ENCODE data around the gene MEN1.
A peak's percentile ranks its signal among the peaks of the same experiment; 100 is the strongest.

The MEN1 gene

GRCh38 chr11:64810271-64810890, at the start of gene MEN1:
MEN1 (minus strand) TSS chr11:64810551; CDS start chr11:64810109, 442 bp downstream.
- DNase-seq (ENCODE audit: low spot score): peak; percentile 98

GRCh38 chr11:64859542-64860414, 49.4 kb upstream of the MEN1 start:
- DNase-seq (ENCODE audit: low spot score): no peak

- DNase-seq (ENCODE audit: low spot score): no peak
Measured at GRCh38 chr11:64858467-64859263, 48.3 kb upstream of the MEN1 start.

GRCh38 chr11:64857485-64857884, 47.1 kb upstream of the MEN1 start:
- DNase-seq (ENCODE audit: low spot score): no peak

GRCh38 chr11:64856382-64857227, 46.3 kb upstream of the MEN1 start:
- peak; percentile 92 for DNase-seq (ENCODE audit: low spot score)

GRCh38 chr11:64855596-64856304, 45.4 kb upstream of the MEN1 start:
- DNase-seq (ENCODE audit: low spot score): no peak

GRCh38 chr11:64854534-64855502, 44.5 kb upstream of the MEN1 start:
- DNase-seq (ENCODE audit: low spot score): peak; percentile 97

GRCh38 chr11:64854157-64854533, 43.8 kb upstream of the MEN1 start:
- DNase-seq (ENCODE audit: low spot score): no peak

- no peak for DNase-seq (ENCODE audit: low spot score)
Measured at GRCh38 chr11:64853709-64854108, 43.4 kb upstream of the MEN1 start.

GRCh38 chr11:64852804-64853509, 42.6 kb upstream of the MEN1 start:
- no peak for DNase-seq (ENCODE audit: low spot score)

- no peak for DNase-seq (ENCODE audit: low spot score)
Measured at GRCh38 chr11:64851831-64852351, 41.5 kb upstream of the MEN1 start.

- peak; percentile 61 for DNase-seq (ENCODE audit: low spot score)
Measured at GRCh38 chr11:64850979-64851567, 40.7 kb upstream of the MEN1 start.

- DNase-seq (ENCODE audit: low spot score): no peak
Measured at GRCh38 chr11:64849598-64850356, 39.4 kb upstream of the MEN1 start.

- no peak for DNase-seq (ENCODE audit: low spot score)
Measured at GRCh38 chr11:64848826-64849597, 38.7 kb upstream of the MEN1 start.

- no peak for DNase-seq (ENCODE audit: low spot score)
Measured at GRCh38 chr11:64848214-64848825, 38.0 kb upstream of the MEN1 start.

- DNase-seq (ENCODE audit: low spot score): peak; percentile 95
Measured at GRCh38 chr11:64846998-64847666, 36.8 kb upstream of the MEN1 start.
